Measurements from ENCODE around the gene SCYL1.
A peak's percentile ranks its signal among the peaks of the same experiment; 100 is the strongest.
"Not testable (repeated sequence)": the region's sequence is repeated elsewhere in the genome, so short reads cannot be mapped to it uniquely, and the experiment has no call there.

The SCYL1 gene

GRCh38 chr11:65555693-65556231 is 30.9 kb downstream of the SCYL1 start:
- no peak for DNase-seq

GRCh38 chr11:65556470-65557279 is 31.8 kb downstream of the SCYL1 start:
- DNase-seq, result no peak

DNA sequence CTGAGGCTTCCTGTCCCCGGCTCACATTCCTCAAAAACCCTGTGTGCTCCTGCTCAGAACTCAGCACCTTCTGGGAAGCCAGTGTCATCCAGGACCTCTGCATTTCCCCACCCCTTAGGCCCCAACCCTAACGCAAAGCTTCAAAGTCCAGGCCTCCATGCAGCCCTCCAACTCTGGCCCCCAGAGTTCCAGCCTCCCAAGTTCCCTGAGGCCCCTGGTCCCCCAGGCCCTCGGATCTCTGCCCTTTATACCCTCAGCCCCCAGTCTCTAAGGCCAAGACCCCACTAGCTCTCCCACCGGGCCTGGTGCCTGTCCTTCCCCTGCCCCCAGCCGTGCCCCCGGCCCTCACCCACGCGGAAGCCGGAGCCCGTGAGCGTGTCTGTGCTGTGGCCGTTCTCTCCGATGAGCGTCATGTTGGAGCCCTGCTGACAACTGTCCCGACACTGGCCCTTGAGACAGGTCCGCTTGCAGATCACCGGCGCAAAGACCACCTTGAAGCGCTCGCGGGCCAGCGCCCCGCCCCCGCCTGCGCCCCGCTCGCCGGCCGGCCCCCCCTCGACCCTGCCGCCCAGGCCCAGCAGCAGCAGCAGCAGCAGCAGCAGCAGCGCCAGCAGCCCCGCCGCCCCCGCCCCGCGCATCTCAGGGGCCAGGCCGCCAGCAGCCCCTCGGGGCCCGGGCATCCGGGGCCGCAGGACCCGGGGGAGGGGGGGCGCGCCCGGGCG is 32.6 kb downstream of the SCYL1 start:
- DNase-seq, result no peak

- peak; percentile 73 for DNase-seq
Measured at GRCh38 chr11:65558002-65558929, 33.4 kb downstream of the SCYL1 start, which contains the start of gene LTBP3. Gene LTBP3, minus strand, starts transcription at chr11:65558359. Its CDS starts 400 bp downstream, at chr11:65557959.

DNA sequence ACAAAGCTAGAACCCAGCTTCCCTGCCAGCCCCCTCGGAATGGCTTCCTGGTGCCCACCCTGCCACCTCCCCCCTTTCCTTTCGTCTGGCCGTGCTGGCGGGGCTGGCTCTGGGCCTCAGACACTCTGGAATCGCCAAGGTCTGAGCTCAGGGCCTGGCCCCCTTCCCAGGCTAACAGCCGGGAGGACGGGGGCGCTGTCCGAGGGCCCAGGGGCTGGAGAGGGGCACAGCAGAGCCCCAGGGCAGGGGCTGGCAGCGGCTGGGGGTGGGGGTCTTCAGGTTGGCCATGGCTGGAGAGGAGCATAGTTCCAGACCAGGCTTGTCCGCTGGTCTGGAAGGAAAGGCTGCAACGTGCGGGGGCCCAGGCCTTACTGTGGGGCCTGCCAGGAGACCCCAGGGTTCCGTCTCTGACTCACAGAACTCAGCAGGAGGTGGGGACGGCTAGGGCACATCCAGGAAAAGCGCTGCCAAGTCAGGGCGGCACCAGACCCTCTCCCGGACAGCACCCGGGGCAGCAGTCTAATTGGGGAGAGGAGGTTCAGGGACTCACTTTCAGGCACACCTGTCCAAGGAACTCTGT is 34.1 kb downstream of the SCYL1 start:
- DNase-seq, result peak; percentile 64

DNA sequence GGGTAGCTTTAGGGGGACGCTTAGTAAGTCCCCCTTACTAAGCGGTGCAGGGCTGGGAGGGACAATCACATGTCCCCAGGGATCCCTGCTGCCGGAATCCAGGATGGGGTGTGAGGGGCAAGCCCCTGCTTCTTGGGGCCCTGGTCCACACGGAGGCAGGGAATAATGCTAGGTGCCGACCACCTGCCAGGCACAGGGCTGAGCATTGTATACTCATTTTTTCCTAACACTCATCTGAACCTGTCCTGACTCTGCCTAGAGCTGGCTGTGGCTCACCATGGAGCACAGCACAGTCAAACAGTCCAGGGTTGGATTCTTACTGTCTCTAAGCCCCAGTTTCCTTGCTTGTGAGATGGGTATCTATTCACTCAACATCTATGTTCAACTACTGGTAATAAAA is 34.7 kb downstream of the SCYL1 start:
- DNase-seq, result no peak

DNA sequence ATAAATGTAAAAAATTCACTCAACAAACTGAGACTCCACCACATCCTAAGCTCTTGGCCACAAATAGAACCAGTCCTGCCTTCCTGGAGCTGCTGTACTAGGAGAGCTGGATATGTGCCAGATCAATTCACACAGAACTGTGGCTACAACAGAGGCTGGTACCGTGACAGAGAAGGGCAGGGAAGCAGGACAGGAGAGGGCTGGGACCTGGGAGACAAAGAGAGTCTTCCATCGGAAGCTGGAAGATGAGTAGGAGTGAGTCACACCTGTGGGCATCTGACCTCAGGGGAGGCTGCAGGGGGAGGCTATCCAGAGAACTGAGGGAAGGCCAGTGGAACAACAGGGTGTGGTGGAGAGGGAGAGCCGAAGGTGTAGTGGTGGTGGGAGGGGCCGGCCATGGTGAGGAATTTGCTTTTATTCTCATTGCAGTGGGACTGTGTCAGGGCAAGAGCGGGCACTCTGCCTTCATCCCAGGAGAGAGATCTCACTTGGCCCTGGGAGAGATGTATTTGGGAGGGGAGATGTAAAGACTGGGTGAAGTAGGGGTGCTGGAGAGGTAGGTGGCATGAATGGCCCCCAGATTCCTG is 35.2 kb downstream of the SCYL1 start:
- peak; percentile 61 for DNase-seq

DNA sequence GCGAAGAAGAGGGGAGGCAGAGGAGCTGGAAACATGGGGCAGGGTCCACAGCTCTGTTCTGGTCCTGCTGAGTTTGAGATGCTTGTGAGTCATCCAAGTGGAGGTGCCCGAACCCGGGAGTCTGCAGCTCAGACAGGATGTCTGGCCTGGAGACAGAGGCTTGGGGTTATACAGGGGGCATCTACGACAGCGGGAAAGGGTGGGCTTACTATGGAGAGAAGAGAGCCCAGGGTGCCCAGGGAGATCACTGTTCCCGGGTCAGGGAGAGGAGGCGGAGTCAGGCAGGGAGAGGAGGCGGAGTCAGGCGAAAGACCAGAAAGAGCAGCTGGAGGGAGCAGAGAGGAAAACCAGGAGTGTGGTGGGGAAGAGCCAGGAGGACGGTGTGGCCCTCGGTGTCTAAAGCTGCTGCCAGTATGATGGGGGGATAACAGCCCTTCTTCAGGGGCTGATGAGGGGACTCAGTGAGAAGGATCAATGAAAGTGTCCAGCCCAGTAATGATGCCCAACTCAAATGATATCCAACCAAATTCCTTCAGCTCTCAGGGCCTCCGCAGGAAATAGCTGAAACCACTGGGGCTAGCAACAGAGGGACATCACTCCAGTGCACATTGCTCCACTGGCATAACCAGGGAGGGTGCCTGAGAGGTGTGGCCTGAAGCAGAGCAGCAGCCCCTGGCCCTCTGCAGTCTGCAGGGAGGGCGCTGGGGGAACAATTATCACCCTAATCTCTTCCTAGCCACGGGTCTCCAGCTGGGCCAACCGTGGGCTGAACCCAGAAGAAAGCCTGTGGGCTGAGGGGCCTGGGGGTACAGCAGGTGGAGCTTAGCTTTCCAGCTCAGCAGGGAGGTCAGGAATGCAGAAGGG is 35.9 kb downstream of the SCYL1 start:
- DNase-seq, result peak; percentile 43

DNA sequence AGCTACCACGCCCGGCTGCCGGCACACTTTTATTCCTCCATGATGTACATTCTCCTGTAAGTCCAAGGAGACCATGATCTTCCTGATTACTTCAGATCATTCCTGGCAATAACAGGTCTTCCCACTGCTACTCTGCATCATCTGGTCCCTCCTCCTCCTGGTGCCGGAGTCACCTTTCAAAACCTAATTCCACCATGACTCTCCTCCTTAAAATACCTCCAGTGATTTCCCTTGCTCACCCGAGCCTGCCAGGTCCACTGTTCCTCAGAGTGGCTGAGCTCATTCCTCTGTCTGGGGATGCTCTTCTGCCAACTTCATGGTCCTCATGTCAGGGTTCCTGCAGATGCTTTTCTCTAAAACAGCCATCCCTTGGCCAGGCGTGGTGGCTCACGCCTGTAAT is 37.1 kb downstream of the SCYL1 start:
- no peak for DNase-seq

DNA sequence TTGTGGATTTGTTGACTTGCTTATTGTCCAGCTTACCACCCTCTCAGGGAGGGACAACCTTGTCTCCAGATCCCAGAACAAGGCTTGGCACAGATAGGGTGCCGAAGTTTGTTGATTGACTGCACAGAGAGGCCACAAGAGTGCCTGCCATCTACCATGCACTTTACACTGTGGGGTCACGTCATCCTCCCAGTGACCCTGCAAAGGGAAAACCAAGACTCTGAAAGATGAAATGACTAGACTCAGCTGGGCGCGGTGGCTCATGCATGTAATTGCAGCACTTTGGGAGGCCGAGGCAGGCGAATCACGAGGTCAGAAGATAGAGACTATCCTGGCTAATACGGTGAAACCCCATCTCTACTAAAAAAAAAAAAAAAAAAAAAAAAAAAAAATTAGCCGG is 37.9 kb downstream of the SCYL1 start:
- no peak for DNase-seq

DNA sequence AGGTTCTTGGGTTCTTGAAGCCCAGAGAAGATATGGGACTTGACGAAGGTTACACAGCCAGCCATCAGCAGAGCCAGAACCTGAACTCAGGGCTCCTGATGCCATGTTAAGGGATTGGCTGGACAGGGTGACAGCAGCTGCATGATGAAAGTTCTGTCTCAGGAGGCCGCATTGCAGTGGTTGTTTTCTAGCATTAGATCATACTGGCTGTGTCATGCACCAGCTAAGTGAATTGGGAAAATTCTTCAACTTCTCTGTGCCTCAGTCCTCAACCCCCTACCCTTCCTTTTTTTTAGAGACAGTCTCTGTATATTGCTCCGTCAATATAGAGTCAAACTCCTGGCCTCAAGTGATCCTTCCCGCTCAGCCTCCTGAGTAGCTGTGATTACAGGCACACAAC is 38.7 kb downstream of the SCYL1 start:
- DNase-seq, result no peak

- not testable (repeated sequence) for DNase-seq
Measured at GRCh38 chr11:65564879-65565559, 40.1 kb downstream of the SCYL1 start.

- DNase-seq, result no peak
Measured at GRCh38 chr11:65565624-65566453, 41.0 kb downstream of the SCYL1 start.

GRCh38 chr11:65569164-65569972 is 44.5 kb downstream of the SCYL1 start:
- no peak for DNase-seq

- peak; percentile 98 for DNase-seq
Measured at GRCh38 chr11:65569973-65570918, 45.4 kb downstream of the SCYL1 start, which contains the start of gene ZNRD2. Gene ZNRD2, plus strand, starts transcription at chr11:65570477. Its CDS starts 15 bp downstream, at chr11:65570492.

DNA sequence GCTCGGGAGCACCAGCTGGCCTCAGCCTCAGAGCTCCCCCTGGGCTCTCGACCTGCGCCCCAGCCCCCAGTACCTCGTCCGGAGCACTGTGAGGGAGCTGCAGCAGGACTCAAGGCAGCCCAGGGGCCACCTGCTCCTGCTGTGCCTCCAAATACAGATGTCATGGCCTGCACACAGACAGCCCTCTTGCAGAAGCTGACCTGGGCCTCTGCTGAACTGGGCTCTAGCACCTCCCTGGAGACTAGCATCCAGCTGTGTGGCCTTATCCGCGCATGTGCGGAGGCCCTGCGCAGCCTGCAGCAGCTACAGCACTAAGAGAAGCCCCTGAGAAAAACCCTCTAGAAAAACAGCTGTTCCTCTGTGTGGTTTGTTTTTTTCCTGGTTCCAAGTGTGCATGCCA is 46.5 kb downstream of the SCYL1 start:
- no peak for DNase-seq

GRCh38 chr11:65571940-65572339 is 47.1 kb downstream of the SCYL1 start:
- DNase-seq, result peak; percentile 55

Data from NCI-H1092 treated with DMSO at 0.1 percent for 48 hours (cell line).